Calu3 (cell line): Measurements from ENCODE around the gene TIMM29. TPM values are rescaled to one million over a fixed set of nuclear protein-coding genes. Genes with fewer than 3 reads are reported as not detected.

ENCODE experiments used
- BruUV-seq: library from RNA; stranded (reverse); fragments of 400-500 nt; replicated peaks from 2 replicates; lab custom pipeline; 2021; lab: Mats Ljungman, UMichigan
- CTCF ChIA-PET: fragments of 300-600 bp; sonication (Branson Sonifier 250); formaldehyde crosslinking; loops from one replicate; lab custom pipeline; 2022; ENCODE audit warnings: antibody characterized with exemption; lab: Charles Lee
- DNase-seq: peaks from one replicate; pipeline ENCODE4 v3.0.0; 2022
- H3K27ac Mint-ChIP-seq: one replicate; pipeline ENCODE4 v1.8.0; 2022; ENCODE audit warnings: mixed read lengths; ENCODE audit not compliant: unreplicated experiment
- H3K27me3 Mint-ChIP-seq: one replicate; pipeline ENCODE4 v1.8.0; 2022; ENCODE audit warnings: mixed read lengths; ENCODE audit not compliant: unreplicated experiment
- H3K36me3 Mint-ChIP-seq: one replicate; pipeline ENCODE4 v1.8.0; 2022; ENCODE audit warnings: mild to moderate bottlenecking, moderate library complexity, mixed read lengths; ENCODE audit not compliant: insufficient read depth, unreplicated experiment
- H3K4me1 Mint-ChIP-seq: one replicate; pipeline ENCODE4 v1.8.0; 2022; ENCODE audit warnings: mild to moderate bottlenecking, low read depth, mixed read lengths; ENCODE audit not compliant: unreplicated experiment
- H3K4me3 Mint-ChIP-seq: one replicate; pipeline ENCODE4 v1.8.0; 2022; ENCODE audit warnings: mild to moderate bottlenecking, low read depth, moderate library complexity, mixed read lengths; ENCODE audit not compliant: unreplicated experiment
- H3K9me3 Mint-ChIP-seq: one replicate; pipeline ENCODE4 v1.8.0; 2022; ENCODE audit warnings: low read depth, mixed read lengths; ENCODE audit not compliant: unreplicated experiment
- CTCF ChIP-seq: fragments of 200-600 bp; IDR thresholded peaks from one replicate; pipeline ENCODE4 v1.8.0; 2022; ENCODE audit warnings: antibody characterized with exemption; ENCODE audit not compliant: unreplicated experiment
- intact Hi-C: fragments of 100-400 bp; cut with micrococcal nuclease; formaldehyde crosslinking; loops from one replicate; pipeline ENCODE4 v1.10.0; 2022; ENCODE audit not compliant: unreplicated experiment
- total RNA-seq: library from RNA; stranded (reverse); gene quantifications from 2 replicates; pipeline ENCODE4 v1.2.3, GENCODE V29; 2022

The TIMM29 gene
- total RNA-seq, 1 experiment from 2014 or later, result 15.3 TPM

- Mint-ChIP-seq H3K27me3 (no peaks in the 10 kb centered on the region), H3K4me3 (no peak overlapping the region), H3K27ac (no peak overlapping the region), H3K9me3 (no peaks in the 10 kb centered on the region), H3K4me1 (no peaks in the 10 kb centered on the region), H3K36me3 (peaks cover 24% of the 10 kb centered on the region)
- intact Hi-C loops, result no loop called here
- no peak for DNase-seq
- CTCF ChIA-PET, result interaction anchor here (0.6 kb wide), 1 partner anchor 24 kb away, joined by 5 read pairs; no protein-coding TSS in a partner anchor
- no TSS peak for BruUV-seq
- no peak for TF ChIP-seq CTCF
These were observed 14.8 kb upstream of the TIMM29 start for GRCh38 chr19:10913716-10914340.

GRCh38 chr19:10915130-10916091 lies 13.2 kb upstream of the TIMM29 start:
- Mint-ChIP-seq H3K9me3 (no peaks in the 10 kb centered on the region), H3K4me1 (no peaks in the 10 kb centered on the region), H3K27ac (no peak overlapping the region), H3K27me3 (no peaks in the 10 kb centered on the region), H3K4me3 (no peak overlapping the region), H3K36me3 (peaks cover 29% of the 10 kb centered on the region)
- BruUV-seq, result no TSS peak
- intact Hi-C loops, result no loop called here
- CTCF ChIA-PET, result interaction anchor here (0.5 kb wide), 1 partner anchor 95 kb away, joined by 4 read pairs; no protein-coding TSS in a partner anchor
- no peak for TF ChIP-seq CTCF
- DNase-seq, result no peak

- TF ChIP-seq CTCF, result no peak
- H3K27me3 Mint-ChIP-seq, result no peaks in the 10 kb centered on the region
- BruUV-seq, result no TSS peak
- H3K4me1 Mint-ChIP-seq, result no peaks in the 10 kb centered on the region
- DNase-seq, result no peak
- H3K9me3 Mint-ChIP-seq, result no peaks in the 10 kb centered on the region
- peaks cover 34% of the 10 kb centered on the region for H3K36me3 Mint-ChIP-seq
- no peak overlapping the region for H3K4me3 Mint-ChIP-seq
- CTCF ChIA-PET, result no interaction called here
- no peak overlapping the region for H3K27ac Mint-ChIP-seq
- intact Hi-C loops, result no loop called here
These were observed 12.0 kb upstream of the TIMM29 start for GRCh38 chr19:10916602-10917001.

- no peak for TF ChIP-seq CTCF
- Mint-ChIP-seq H3K27ac (no peak overlapping the region), H3K36me3 (peaks cover 37% of the 10 kb centered on the region), H3K27me3 (no peaks in the 10 kb centered on the region), H3K9me3 (no peaks in the 10 kb centered on the region), H3K4me1 (no peaks in the 10 kb centered on the region), H3K4me3 (no peak overlapping the region)
- no peak for DNase-seq
- intact Hi-C loops, result no loop called here
- BruUV-seq, result no TSS peak
- CTCF ChIA-PET, result no interaction called here
These were observed 10.3 kb upstream of the TIMM29 start for GRCh38 chr19:10918359-10918758.
